HG03066 (cell line): ENCODE measurements around the gene MID2.
A peak's percentile ranks its signal among the peaks of the same experiment; 100 is the strongest.
"Not testable (repeated sequence)": the region's sequence is repeated elsewhere in the genome, so short reads cannot be mapped to it uniquely, and the experiment has no call there.

Experiments used
- ATAC-seq: cut with Tn5 transposase; IDR thresholded peaks from one replicate; pipeline ENCODE4 v1.9.1; 2021; ENCODE audit warnings: low read depth; ENCODE audit not compliant: unreplicated experiment

The MID2 gene

GRCh38 chrX:107825698-107826237 lies at the start of gene MID2:
Gene MID2 (plus strand): TSS chrX:107825866. CDS start chrX:107826427, 561 bp downstream.
- peak; percentile 38 for ATAC-seq

- peak; percentile 64 for ATAC-seq
Observed at GRCh38 chrX:107776649-107777535, 48.8 kb upstream of the MID2 start.

- ATAC-seq: no peak
Observed at GRCh38 chrX:107777536-107777832, 48.2 kb upstream of the MID2 start, which contains the start of gene NCBP2L. Gene NCBP2L (plus strand): TSS chrX:107777733. CDS start chrX:107794221, 16,488 bp downstream.

- ATAC-seq: no peak
Observed at GRCh38 chrX:107780525-107780924, 45.1 kb upstream of the MID2 start.

- no peak for ATAC-seq
Observed at GRCh38 chrX:107787827-107788226, 37.8 kb upstream of the MID2 start.

GRCh38 chrX:107804427-107804826 lies 21.2 kb upstream of the MID2 start:
- no peak for ATAC-seq

- ATAC-seq: no peak
Observed at GRCh38 chrX:107805179-107805578, 20.5 kb upstream of the MID2 start.

- not testable (repeated sequence) for ATAC-seq
Observed at GRCh38 chrX:107810053-107810452, 15.6 kb upstream of the MID2 start.

GRCh38 chrX:107818900-107819521 lies 6.7 kb upstream of the MID2 start:
- no peak for ATAC-seq

- no peak for ATAC-seq
Observed at GRCh38 chrX:107823042-107823441, 2.6 kb upstream of the MID2 start.

- no peak for ATAC-seq
Observed at GRCh38 chrX:107823456-107823855, 2.2 kb upstream of the MID2 start.

- peak; percentile 56 for ATAC-seq
Observed at GRCh38 chrX:107826238-107827029, 768 bp downstream of the MID2 start.

GRCh38 chrX:107827030-107827831 lies 1.6 kb downstream of the MID2 start:
- no peak for ATAC-seq

- ATAC-seq: no peak
Observed at GRCh38 chrX:107827852-107828251, 2.2 kb downstream of the MID2 start.

- ATAC-seq: no peak
Observed at GRCh38 chrX:107829878-107830277, 4.2 kb downstream of the MID2 start.

GRCh38 chrX:107831071-107831730 lies 5.5 kb downstream of the MID2 start:
- ATAC-seq: no peak

- ATAC-seq: no peak
Observed at GRCh38 chrX:107834275-107835201, 8.9 kb downstream of the MID2 start.

- no peak for ATAC-seq
Observed at GRCh38 chrX:107836958-107837357, 11.3 kb downstream of the MID2 start.

- no peak for ATAC-seq
Observed at GRCh38 chrX:107840971-107841370, 15.3 kb downstream of the MID2 start.
